Germinal center (tissue), 1 donor: ENCODE measurements around the gene ZMYND19.
"Not testable (repeated sequence)": the region's sequence is repeated elsewhere in the genome, so short reads cannot be mapped to it uniquely, and the experiment has no call there.

Source experiments
- DNase-seq: peaks from one replicate; pipeline ENCODE4 v3.0.0; 2012; ENCODE audit warnings: mixed read lengths, low spot score

The ZMYND19 gene

GRCh38 chr9:137556069-137556838 lies 34.1 kb downstream of the ZMYND19 start:
- no peak for DNase-seq

DNA sequence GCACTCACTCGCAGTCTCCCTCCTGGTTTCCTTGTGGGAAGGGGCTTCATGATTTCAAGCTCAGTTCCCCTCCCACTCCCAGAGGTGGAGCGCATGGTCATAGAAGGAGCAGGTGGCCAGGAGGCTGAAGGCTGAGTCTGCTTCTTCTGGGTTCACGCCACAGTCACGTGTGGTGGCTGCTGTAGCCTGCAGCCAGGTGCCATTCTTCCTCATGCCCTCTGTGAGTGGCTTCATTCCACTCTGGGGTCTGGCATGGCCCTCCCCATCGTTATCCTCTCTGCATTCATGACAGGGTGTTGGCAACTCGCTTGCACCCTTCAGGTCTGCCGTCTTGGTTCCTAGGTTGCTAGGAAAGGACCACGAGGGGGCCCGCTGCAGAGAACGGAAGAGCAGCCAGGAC lies 35.1 kb downstream of the ZMYND19 start:
- DNase-seq, result no peak

DNA sequence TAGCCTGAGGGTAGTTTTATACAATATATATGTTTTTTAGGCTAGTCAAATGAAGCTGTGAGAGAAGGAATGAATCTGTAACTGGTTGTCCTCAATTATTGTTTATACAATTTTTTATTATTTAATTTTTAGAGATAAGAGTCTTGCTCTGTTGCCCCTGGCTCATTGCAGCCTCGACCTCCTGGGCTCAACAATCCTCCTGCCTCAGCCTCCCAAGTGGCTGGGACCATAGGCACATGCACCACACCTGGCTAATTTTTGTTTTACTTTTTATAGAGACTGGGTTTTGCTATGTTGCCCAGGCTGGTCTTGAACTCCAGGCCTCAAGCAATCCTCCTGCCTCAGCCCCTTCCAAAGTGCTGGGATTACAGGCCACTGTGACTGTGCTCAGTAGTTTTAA lies 36.0 kb downstream of the ZMYND19 start:
- no peak for DNase-seq

DNA sequence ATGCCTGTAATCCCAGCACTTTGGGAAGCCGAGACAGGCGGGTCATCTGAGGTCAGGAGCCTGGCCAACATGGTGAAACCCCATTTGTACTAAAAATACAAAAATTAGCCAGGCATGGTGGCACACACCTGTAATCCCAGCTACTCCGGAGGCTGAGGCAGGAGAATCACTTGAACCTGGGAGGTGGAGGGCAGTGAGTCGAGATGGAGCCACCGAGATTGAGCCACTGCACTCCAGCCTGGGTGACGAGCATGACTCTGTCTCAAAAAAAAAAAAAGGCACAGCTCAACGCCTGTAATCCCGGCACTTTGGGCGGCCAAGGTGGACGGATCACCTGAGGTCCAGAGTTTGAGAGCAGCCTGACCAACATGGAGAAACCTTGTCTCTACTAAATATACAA lies 36.7 kb downstream of the ZMYND19 start:
- not testable (repeated sequence) for DNase-seq

DNA sequence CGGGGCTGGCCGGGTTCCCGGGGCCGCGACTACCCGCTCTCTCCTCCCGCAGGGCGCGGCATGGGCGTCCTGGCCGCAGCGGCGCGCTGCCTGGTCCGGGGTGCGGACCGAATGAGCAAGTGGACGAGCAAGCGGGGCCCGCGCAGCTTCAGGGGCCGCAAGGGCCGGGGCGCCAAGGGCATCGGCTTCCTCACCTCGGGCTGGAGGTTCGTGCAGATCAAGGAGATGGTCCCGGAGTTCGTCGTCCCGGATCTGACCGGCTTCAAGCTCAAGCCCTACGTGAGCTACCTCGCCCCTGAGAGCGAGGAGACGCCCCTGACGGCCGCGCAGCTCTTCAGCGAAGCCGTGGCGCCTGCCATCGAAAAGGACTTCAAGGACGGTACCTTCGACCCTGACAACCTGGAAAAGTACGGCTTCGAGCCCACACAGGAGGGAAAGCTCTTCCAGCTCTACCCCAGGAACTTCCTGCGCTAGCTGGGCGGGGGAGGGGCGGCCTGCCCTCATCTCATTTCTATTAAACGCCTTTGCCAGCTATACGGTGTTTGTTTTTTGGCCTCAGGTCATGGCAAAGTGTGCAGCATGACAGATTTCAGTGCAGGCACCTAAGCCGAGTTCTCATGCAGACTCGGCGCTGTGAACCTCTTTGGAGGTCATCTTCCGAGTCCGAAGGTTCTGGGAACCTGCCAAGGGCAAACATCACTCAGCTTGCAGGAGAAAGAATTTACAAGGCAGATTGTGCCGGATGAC lies 38.1 kb downstream of the ZMYND19 start:
- no peak for DNase-seq

- peak; percentile 95 for DNase-seq
These were observed 38.9 kb downstream of the ZMYND19 start, which contains the start of gene MRPL41 for GRCh38 chr9:137551264-137552021. TSS of gene MRPL41 (plus strand) at chr9:137551879. CDS start at chr9:137552082, 203 bp downstream.

- DNase-seq, result not testable (repeated sequence)
These were observed 39.4 kb downstream of the ZMYND19 start for GRCh38 chr9:137550958-137551263.

- peak; percentile 74 for DNase-seq
These were observed 40.1 kb downstream of the ZMYND19 start, which contains the start of gene PNPLA7 for GRCh38 chr9:137550231-137550621. TSS of gene PNPLA7 (minus strand) at chr9:137550402. CDS start at chr9:137550197, 205 bp downstream.

DNA sequence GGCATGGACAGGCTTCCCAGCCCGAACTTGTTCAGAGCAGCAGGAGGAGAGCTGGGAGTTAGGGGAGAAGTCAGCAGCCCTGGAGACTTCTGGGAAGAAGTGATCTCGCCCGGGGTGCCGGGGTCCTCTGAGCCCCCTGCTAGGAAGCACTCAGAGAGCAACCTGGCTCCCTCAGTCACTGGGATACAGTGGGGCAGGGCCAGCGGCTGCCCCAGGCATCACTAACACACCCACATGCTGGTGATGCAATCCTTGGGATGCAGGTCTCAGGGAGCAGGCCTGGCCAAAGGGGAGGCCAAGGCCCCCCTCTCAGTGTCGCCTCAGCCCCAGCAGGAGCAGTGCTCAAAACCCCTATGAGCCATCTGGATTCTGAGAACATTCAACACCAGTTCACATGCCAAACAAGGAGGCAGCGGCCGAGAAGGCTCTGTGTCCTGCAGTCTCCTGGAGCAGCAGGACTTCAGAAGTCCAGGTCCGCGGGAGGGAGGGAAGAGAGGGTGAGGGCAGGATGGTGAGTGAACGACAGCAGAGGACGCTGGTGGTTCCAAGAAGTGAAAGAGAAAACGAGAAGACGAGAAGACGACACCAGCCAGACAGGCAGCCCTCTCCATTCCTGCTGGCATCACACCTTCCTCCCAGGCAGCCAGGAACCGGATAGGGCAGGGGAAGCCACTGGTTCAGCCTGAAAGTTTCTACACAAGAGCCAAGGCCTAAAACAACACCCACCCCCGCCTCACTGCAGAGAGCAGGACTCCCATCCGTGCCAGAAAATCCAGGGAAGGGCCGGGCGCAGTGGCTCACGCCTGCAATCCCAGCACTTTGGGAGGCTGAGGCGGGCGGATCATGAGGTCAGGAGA lies 42.4 kb downstream of the ZMYND19 start:
- DNase-seq, result no peak

- DNase-seq, result no peak
These were observed 45.2 kb downstream of the ZMYND19 start for GRCh38 chr9:137545123-137545522.

DNA sequence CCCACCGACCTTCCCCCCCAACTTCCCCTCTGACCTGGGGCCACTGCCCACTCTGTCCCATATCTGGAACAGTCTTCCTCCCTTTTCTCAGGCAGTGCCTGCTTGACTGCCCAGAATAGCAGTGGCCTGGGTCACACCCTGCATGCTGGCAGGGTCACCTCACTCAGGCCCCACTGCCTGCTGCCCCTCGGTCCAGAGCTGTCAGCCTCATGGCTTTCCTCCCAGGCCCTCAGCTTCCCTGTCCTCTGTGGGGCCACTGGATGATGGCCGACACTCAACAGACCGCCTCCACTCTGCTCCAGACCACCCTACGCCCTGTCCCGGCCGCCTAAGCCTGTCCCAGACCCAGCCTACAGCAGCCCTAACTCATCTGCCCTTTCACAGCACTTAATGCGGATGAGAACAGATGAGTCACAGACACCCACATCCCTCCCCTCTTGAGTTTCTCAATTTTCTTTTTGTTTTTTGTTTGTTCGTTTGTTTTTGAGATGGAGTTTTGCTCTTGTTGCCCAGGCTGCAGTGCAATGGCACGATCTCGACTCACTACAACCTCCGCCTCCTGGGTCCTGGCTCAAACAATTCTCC lies 46.0 kb downstream of the ZMYND19 start:
- no peak for DNase-seq

DNA sequence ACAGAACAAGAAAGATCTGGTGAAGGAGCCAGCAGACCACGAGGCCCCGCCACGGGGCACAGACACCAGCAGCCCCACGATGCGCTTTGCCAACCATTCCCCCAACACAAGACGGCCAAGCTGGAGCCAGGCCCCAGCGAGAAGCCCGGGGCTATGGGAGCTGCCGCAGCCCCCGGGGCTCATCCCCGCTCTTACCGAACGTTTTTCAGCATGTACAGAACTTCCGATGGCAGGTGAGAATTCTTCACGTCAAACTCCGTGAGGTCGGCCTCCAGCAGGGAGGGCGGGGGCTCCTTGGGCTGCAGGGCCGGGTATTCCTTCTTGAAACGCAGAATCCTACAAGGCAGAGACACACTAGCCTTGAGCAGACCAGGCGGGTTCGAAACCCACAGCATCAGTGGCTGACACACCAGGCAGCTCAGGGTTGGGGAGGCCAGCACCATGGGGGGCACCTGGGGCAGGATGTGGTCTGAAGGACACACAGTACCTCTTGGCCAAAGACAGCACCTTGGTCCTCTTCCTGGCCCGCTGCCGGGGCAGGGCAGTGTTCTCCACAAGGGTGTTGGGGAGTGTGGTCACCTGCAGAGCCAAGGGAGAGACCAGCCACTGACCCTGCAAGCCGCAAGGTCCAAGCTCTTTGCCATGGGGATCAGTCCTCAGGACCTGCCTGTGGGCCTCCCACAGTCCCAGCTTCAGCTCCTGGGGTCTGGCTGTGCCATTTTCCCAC lies 46.9 kb downstream of the ZMYND19 start:
- DNase-seq, result no peak

- DNase-seq, result no peak
These were observed 47.8 kb downstream of the ZMYND19 start for GRCh38 chr9:137542486-137542885.

GRCh38 chr9:137540536-137540935 lies 49.8 kb downstream of the ZMYND19 start:
- no peak for DNase-seq

DNA sequence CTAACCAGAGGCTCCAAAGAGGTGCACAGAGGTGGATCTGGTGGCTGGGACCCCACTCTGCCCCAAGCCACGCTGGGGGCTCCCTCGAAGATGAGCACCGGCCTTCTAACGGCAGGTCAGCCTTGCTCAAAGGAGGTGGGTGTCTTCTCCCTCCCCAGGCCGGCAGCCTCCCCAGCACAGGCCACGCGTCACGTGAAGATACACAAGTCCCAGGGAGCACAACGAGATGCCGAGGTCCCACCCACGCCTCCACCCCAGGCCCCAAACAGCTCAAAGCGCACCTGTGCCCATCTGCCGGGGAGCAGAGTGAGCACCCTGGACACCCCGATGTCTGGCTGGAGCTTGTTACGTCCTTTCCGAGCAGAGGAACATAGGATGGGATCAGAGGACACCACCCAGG lies 52.3 kb downstream of the ZMYND19 start:
- no peak for DNase-seq

GRCh38 chr9:137536594-137537131 lies 53.6 kb downstream of the ZMYND19 start:
- peak; percentile 39 for DNase-seq

DNA sequence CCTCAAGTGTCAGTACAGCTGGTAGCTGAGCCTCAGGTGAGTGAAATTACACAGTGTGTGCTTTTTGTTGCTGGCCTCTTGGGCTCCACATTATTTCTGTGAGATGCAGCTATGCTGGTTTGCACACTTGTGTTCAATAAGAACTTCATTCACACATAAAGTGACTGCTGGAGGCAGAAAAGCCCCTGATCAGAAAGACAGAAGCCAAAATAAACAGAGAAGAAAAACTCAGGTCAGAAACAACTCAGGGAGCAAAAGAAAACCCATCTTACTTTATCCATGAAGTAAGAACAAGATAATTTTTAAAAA lies 55.2 kb downstream of the ZMYND19 start:
- DNase-seq, result no peak

- DNase-seq, result peak; percentile 60
These were observed 55.8 kb downstream of the ZMYND19 start for GRCh38 chr9:137534256-137535119.

DNA sequence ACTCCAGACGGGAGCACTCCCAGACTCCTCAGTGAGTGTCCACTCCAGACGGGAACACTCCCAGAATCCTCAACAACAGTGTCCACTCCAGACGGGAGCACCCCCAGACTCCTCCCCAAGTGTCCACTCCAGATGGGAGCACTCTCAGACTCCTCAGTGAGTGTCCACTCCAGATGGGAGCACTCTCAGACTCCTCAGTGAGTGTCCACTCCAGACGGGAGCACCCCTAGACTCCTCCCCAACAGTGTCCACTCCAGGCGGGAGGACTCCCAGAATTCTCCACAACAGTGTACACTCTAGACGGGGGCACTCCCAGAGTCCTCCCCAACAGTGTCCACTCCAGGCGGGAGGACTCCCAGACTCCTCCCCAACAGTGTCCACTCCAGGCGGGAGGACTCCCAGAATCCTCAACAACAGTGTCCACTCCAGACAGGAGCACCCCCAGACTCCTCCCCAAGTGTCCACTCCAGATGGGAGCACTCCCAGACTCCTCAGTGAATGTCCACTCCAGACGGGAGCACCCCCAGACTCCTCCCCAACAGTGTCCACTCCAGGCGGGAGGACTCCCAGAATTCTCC lies 57.3 kb downstream of the ZMYND19 start:
- DNase-seq, result not testable (repeated sequence)
